AG10803 (cell line): Measurements from ENCODE around the gene SYT2.
"Not testable (repeated sequence)": the region's sequence is repeated elsewhere in the genome, so short reads cannot be mapped to it uniquely, and the experiment has no call there.

Experiments
- DNase-seq: peaks from one replicate; pipeline ENCODE4 v3.0.0; 2010; ENCODE audit warnings: low read depth
- H3K4me3 ChIP-seq: 2 replicates; pipeline ENCODE4 v1.5.1; 2011; ENCODE audit warnings: mild to moderate bottlenecking, low read length, control low read depth
- CTCF ChIP-seq: conservative IDR thresholded peaks from 2 replicates; pipeline ENCODE4 v1.5.1; 2011; ENCODE audit warnings: mild to moderate bottlenecking, low read length, control low read depth, inconsistent platforms

Gene SYT2

GRCh38 chr1:202619505-202619904, 90.7 kb downstream of the SYT2 start:
- DNase-seq: no peak
- no peak overlapping the region for H3K4me3 ChIP-seq
- TF ChIP-seq CTCF: no peak

- peak; percentile 17 for DNase-seq
Measured at GRCh38 chr1:202619012-202619411, 91.2 kb downstream of the SYT2 start.

DNA sequence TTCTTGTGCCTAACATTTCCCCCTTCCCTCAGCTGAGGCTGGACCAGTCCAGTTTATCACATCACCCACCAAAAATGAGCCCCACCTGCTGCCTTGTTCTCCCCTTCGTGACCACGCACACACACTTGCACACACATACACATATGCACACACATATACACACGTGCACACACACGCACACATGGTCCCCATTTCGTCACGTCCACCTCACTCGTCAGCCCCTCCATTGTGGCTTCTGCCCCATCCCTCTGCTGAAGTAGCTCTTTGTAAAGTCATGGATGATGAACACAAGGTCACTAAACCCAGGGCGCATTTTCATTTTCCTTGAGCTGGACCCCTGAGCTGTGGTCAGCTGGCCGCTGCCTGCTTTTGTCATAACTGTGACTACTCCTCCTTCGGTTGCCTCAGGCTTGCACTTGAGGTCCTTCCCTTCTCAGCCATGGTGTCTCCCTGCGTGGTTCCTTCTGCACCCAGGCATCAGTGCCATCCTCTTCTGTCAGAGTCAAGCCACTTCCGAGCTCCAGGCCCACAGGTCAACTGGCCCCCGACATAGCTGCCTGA, 93.8 kb downstream of the SYT2 start:
- no peak for TF ChIP-seq CTCF
- no peak overlapping the region for H3K4me3 ChIP-seq
- no peak for DNase-seq

More at GRCh38 chr1:202619012-202619411, 91.2 kb downstream of the SYT2 start:
- not testable (repeated sequence) for H3K4me3 ChIP-seq

GRCh38 chr1:202615501-202616354, 94.5 kb downstream of the SYT2 start:
- no peak overlapping the region for H3K4me3 ChIP-seq
- peak; percentile 84 for DNase-seq
- TF ChIP-seq CTCF: no peak

GRCh38 chr1:202615208-202615500, 95.1 kb downstream of the SYT2 start:
- not testable (repeated sequence) for DNase-seq, H3K4me3 ChIP-seq

- H3K4me3 ChIP-seq: not testable (repeated sequence)
- DNase-seq: peak; percentile 27
- peak; percentile 29; the same call in 1 of the 2 replicates for TF ChIP-seq CTCF
Measured at GRCh38 chr1:202614363-202615207, 95.7 kb downstream of the SYT2 start.

DNA sequence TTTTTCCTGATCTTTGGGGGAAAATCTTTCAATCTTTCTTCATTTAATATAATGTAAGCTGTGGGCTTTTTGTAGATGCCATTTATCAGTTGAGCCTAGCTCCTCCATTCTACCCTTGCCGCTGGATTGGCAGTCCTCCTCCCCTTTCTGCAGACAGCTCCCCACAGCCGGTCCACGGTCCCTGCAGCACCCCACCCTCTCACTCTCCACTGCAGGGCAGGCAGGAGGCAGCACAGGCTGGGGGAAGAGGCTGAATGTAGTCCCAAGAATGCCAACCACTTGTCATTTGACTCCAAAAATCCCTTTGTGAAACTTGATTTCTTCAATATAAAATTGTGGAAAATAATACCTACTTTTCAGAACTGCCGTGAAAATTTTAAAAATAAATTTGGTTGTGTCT, 96.7 kb downstream of the SYT2 start:
- no peak overlapping the region for H3K4me3 ChIP-seq
- no peak for DNase-seq
- TF ChIP-seq CTCF: no peak

DNA sequence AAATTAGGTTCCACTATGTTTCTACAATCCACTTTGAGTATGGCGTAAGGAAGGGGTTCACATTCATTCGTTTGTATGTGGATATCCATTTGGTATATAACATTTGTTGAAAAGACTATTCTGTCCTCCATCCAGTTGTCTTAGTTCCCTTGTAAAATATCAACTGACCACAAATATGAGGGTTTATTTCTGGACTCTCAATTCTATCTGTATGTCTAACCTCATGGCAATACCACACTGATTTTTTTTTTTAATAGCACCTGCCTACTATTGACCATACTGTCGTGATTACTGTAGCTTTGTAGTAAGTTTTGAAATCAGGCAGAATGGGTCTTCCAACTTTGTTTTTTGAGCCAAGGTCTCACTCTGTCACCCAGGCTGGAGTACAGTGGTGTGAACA, 98.2 kb downstream of the SYT2 start:
- DNase-seq, H3K4me3 ChIP-seq: not testable (repeated sequence)
